ENCODE measurements around the gene SLC6A6. TPM values are rescaled to one million over a fixed set of nuclear protein-coding genes. Genes with fewer than 3 reads are reported as not detected.

The SLC6A6 gene
- total and polyA plus RNA-seq, 10 of the 15 experiments (the other 5 are each of a cell fraction or from before 2014, with no cell fraction given), result 5.6 to 47.0 (median 20.2) TPM

DNA sequence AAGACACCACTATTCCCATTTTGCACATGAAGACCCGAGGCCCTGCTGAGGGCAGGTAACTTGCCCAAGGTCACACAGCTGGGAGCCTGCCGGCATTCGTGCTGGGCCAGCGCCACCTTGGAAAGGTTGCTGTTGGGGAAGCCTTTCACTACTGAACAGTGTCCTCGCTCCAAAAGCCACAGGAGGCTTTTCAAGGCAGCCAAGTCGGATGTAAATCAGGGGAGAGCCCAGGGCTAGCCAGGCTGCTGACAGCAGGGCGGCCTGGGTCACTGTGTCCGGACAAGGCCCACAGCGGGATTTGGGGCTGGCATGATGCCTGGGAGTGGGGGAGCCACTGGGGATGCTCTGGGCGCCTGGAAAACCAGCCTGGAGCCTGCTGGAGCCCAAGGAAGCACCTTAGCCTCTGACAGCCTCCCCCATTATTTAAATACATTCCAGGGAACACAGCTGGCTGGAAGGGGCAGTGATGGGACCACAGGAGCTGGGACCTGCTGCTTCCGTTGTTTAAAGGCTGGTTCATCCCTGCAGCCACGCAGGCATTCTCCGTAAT lies 10.5 kb downstream of the SLC6A6 start (continued):
- TF ChIP-seq CUX1 (IDR thresholded peaks at IDR 0.05; ENCODE audit: insufficient replicate concordance, low read depth, low read length) (no peak), BCLAF1 (IDR thresholded peaks at IDR 0.05) (no peak)

Data from GM12878 (cell line).